Mucosa of stomach (tissue), 1 donor: ENCODE results near the gene WWP2.

ENCODE experiments used
- H3K27me3 ChIP-seq: one replicate; pipeline ENCODE4 v1.7.0; 2013; ENCODE audit warnings: mild to moderate bottlenecking, low read length; ENCODE audit not compliant: control insufficient read depth, insufficient read depth
- H3K36me3 ChIP-seq: one replicate; pipeline ENCODE4 v1.7.0; 2013; ENCODE audit warnings: low read length; ENCODE audit not compliant: control insufficient read depth, insufficient read depth
- H3K4me1 ChIP-seq: one replicate; pipeline ENCODE4 v1.7.0; 2013; ENCODE audit warnings: mild to moderate bottlenecking, low read length; ENCODE audit not compliant: control insufficient read depth, insufficient read depth
- H3K4me3 ChIP-seq: one replicate; pipeline ENCODE4 v1.7.0; 2013; ENCODE audit warnings: low read length
- H3K9ac ChIP-seq: one replicate; pipeline ENCODE4 v1.7.0; 2013; ENCODE audit warnings: mild to moderate bottlenecking, low read length, moderate library complexity
- H3K9me3 ChIP-seq: one replicate; pipeline ENCODE4 v1.7.0; 2013; ENCODE audit warnings: mild to moderate bottlenecking, low read length, moderate library complexity; ENCODE audit not compliant: control insufficient read depth
- donor health status: Pancreatic carcinoma.

The WWP2 gene

GRCh38 chr16:69932691-69933392, 170.7 kb downstream of the WWP2 start:
- Histone ChIP-seq H3K9me3 (no peaks in the 10 kb centered on the region), H3K4me1 (no peaks in the 10 kb centered on the region), H3K9ac (no peak overlapping the region), H3K4me3 (no peak overlapping the region), H3K36me3 (peaks cover 54% of the 10 kb centered on the region), H3K27me3 (no peaks in the 10 kb centered on the region)

GRCh38 chr16:69934044-69934443, 171.9 kb downstream of the WWP2 start:
- Histone ChIP-seq H3K36me3 (peaks cover 55% of the 10 kb centered on the region), H3K9ac (no peak overlapping the region), H3K4me1 (no peaks in the 10 kb centered on the region), H3K27me3 (no peaks in the 10 kb centered on the region), H3K9me3 (no peaks in the 10 kb centered on the region), H3K4me3 (no peak overlapping the region)

- Histone ChIP-seq H3K27me3 (no peaks in the 10 kb centered on the region), H3K4me3 (no peak overlapping the region), H3K36me3 (peaks cover 49% of the 10 kb centered on the region), H3K9me3 (no peaks in the 10 kb centered on the region), H3K4me1 (no peaks in the 10 kb centered on the region), H3K9ac (no peak overlapping the region)
These were observed 172.6 kb downstream of the WWP2 start for GRCh38 chr16:69934751-69935150.

- H3K27me3 ChIP-seq = no peaks in the 10 kb centered on the region
- H3K9me3 ChIP-seq = no peaks in the 10 kb centered on the region
- H3K4me3 ChIP-seq = no peak overlapping the region
- H3K4me1 ChIP-seq = no peaks in the 10 kb centered on the region
- peaks cover 48% of the 10 kb centered on the region for H3K36me3 ChIP-seq
- H3K9ac ChIP-seq = no peak overlapping the region
These were observed 173.2 kb downstream of the WWP2 start for GRCh38 chr16:69935278-69935711.

GRCh38 chr16:69935740-69936139, 173.6 kb downstream of the WWP2 start:
- Histone ChIP-seq H3K9me3 (no peaks in the 10 kb centered on the region), H3K36me3 (peaks cover 45% of the 10 kb centered on the region), H3K4me3 (no peak overlapping the region), H3K4me1 (no peaks in the 10 kb centered on the region), H3K27me3 (no peaks in the 10 kb centered on the region), H3K9ac (no peak overlapping the region)

- H3K27me3 ChIP-seq = no peaks in the 10 kb centered on the region
- H3K4me1 ChIP-seq = no peaks in the 10 kb centered on the region
- H3K9ac ChIP-seq = no peak overlapping the region
- peaks cover 40% of the 10 kb centered on the region for H3K36me3 ChIP-seq
- no peaks in the 10 kb centered on the region for H3K9me3 ChIP-seq
- H3K4me3 ChIP-seq = no peak overlapping the region
These were observed 174.1 kb downstream of the WWP2 start for GRCh38 chr16:69936252-69936651.

- no peaks in the 10 kb centered on the region for H3K4me1 ChIP-seq
- H3K27me3 ChIP-seq = no peaks in the 10 kb centered on the region
- no peaks in the 10 kb centered on the region for H3K9me3 ChIP-seq
- no peak overlapping the region for H3K4me3 ChIP-seq
- H3K9ac ChIP-seq = no peak overlapping the region
- H3K36me3 ChIP-seq = peaks cover 35% of the 10 kb centered on the region
These were observed 174.6 kb downstream of the WWP2 start for GRCh38 chr16:69936751-69937211.

- no peaks in the 10 kb centered on the region for H3K9me3 ChIP-seq
- H3K36me3 ChIP-seq = peaks cover 32% of the 10 kb centered on the region
- no peak overlapping the region for H3K9ac ChIP-seq
These were observed 175.4 kb downstream of the WWP2 start for GRCh38 chr16:69937465-69937951.

GRCh38 chr16:69938981-69939820, 177.1 kb downstream of the WWP2 start:
- Histone ChIP-seq H3K9me3 (no peaks in the 10 kb centered on the region), H3K4me3 (no peak overlapping the region), H3K9ac (no peak overlapping the region), H3K36me3 (peaks cover 19% of the 10 kb centered on the region), H3K4me1 (no peaks in the 10 kb centered on the region), H3K27me3 (no peaks in the 10 kb centered on the region)

More at GRCh38 chr16:69937465-69937951, 175.4 kb downstream of the WWP2 start:
- H3K4me3 ChIP-seq = no peak overlapping the region
- no peaks in the 10 kb centered on the region for H3K4me1 ChIP-seq
- no peaks in the 10 kb centered on the region for H3K27me3 ChIP-seq

- no peaks in the 10 kb centered on the region for H3K4me1 ChIP-seq
- peaks cover 19% of the 10 kb centered on the region for H3K36me3 ChIP-seq
- H3K4me3 ChIP-seq = no peak overlapping the region
- H3K27me3 ChIP-seq = no peaks in the 10 kb centered on the region
- no peaks in the 10 kb centered on the region for H3K9me3 ChIP-seq
- H3K9ac ChIP-seq = no peak overlapping the region
These were observed 177.9 kb downstream of the WWP2 start for GRCh38 chr16:69939821-69940585.

- peaks cover 19% of the 10 kb centered on the region for H3K36me3 ChIP-seq
- no peak overlapping the region for H3K4me3 ChIP-seq
- H3K4me1 ChIP-seq = no peaks in the 10 kb centered on the region
- no peak overlapping the region for H3K9ac ChIP-seq
- H3K27me3 ChIP-seq = no peaks in the 10 kb centered on the region
- no peaks in the 10 kb centered on the region for H3K9me3 ChIP-seq
These were observed 178.5 kb downstream of the WWP2 start for GRCh38 chr16:69940676-69941075.
